Measurements from ENCODE around the gene SYNPO.

GRCh38 chr5:150663936-150664335, 23.5 kb downstream of the SYNPO start:
- TF ChIP-seq CTCF (IDR thresholded peaks at IDR 0.05 in 4 of 5, conservative IDR thresholded peaks at IDR 0.05 in 1 of 5) (no peak), POLR2A (IDR thresholded peaks at IDR 0.05) (no peak)
